Epithelial cell of esophagus (primary cell): ENCODE measurements around the gene CDKN1B.

ENCODE experiments used
- DNase-seq: peaks from one replicate; pipeline ENCODE4 v3.0.0; 2010; ENCODE audit warnings: low read depth
- H3K4me3 ChIP-seq: 2 replicates; pipeline ENCODE4 v1.5.1; 2011; ENCODE audit warnings: mild to moderate bottlenecking, low read length, control low read depth
- CTCF ChIP-seq: IDR thresholded peaks from 2 replicates; pipeline ENCODE4 v1.5.1; 2011; ENCODE audit warnings: low read depth, mild to moderate bottlenecking, low read length, control low read depth, inconsistent platforms; ENCODE audit not compliant: insufficient read depth; ENCODE audit errors: missing control alignments

CDKN1B gene

DNA sequence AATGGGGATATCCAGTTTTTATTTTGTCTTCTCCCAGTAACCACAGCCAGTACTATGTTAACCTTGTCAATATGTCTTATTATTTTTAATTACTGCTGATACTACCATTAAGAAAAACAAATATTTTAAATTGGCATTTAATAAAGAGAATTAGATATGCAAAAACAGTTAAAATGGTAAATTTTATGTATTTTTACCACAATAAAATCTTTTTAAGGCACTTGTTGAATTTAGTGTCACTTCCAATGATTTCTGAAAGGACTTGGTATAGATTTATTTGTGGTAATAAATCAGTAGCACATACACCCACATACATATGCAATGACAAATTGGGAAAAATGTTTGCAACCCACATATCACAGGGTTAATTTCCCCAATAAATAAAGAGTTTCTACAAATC is 14.0 kb downstream of the CDKN1B start:
- TF ChIP-seq CTCF: no peak
- DNase-seq: no peak
- H3K4me3 ChIP-seq: no peak overlapping the region

DNA sequence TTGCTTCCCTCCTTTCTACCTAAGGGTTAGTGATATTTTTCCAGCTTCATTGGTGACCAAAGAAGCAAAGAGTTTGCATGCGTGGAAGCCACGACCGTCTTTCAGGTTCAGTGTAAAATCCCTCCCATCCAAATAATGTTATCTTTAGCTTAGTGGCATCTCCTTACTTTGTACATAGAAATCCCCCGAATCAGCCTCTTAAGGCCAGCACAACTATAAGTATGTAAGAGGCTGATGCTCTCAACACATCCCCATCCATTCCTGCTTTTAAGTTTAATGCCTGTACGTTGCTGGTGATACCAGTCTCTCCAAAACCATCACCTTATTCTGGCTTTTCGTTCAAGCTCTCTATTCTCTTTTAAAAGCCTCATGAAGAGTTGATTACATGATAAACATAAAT is 14.6 kb downstream of the CDKN1B start:
- no peak overlapping the region for H3K4me3 ChIP-seq
- DNase-seq: no peak
- TF ChIP-seq CTCF: no peak

DNA sequence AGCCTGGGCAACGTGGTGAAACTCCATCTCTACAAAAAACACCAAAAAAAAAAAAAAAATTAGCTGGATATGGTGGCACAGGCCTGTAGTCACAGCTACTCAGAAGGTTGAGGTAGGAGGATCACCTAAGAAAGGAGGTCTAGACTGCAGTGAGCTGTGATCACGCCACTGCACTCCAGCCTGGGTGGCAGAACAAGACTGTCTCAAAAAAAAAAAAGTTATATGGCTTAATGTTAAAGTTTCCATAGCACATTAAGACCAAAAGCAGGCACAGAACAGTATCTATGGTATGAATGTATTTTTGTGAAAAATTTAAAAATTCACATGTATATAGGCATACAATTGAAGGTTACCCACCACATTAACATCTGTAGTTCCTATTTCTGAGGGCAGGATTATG is 15.9 kb downstream of the CDKN1B start:
- no peak for TF ChIP-seq CTCF
- no peak for DNase-seq
- no peak overlapping the region for H3K4me3 ChIP-seq

DNA sequence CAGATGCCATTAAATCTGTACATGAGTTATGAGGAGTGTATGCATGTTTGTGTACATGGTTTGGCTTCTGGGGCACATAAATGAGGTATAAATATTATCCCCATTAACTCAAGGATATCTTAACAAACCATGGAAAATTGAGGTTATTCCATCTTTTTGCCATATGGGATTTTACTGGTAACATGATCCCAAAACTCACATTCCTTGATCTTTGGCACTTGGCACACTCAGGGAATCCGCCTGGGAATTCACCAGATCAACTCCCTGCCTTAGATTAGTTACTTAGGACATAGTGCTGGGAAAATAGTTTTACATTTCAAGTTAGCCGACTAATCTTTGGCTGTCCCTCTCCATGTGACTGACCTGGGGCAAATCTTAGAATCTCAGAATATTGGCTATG is 16.9 kb downstream of the CDKN1B start:
- H3K4me3 ChIP-seq: no peak overlapping the region
- DNase-seq: no peak
- no peak for TF ChIP-seq CTCF

DNA sequence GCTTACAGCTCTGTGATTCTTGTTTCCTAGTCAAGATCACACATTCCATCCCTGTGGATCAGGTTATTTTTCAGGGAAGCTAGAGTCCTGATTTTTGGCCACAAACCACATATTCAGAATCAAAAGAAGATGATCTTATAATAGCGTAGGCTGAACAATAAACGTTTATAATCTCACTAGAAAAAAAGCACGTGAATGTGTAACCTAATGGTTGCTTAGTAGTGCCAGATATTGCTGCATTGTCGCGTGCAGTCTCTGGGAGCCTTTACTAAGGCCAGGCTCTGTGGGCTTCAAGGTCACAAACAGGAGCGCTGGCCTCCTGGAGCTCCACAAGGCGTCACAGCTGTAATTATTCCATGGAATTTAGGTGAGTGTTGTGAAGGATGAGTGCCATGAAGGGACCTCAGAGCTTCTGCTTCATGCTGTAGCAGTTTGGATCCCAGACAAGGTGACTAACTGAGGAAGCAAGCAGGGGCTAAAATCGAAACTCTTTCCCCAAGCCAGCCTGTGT is 17.4 kb downstream of the CDKN1B start:
- no peak for DNase-seq
- no peak for TF ChIP-seq CTCF
- H3K4me3 ChIP-seq: no peak overlapping the region

- DNase-seq: no peak
- no peak for TF ChIP-seq CTCF
- no peak overlapping the region for H3K4me3 ChIP-seq
These were observed 18.1 kb downstream of the CDKN1B start for GRCh38 chr12:12735301-12735700.
